B cell (primary cell): Measurements from ENCODE around the gene CELA2A. TPM values are rescaled to one million over a fixed set of nuclear protein-coding genes. Genes with fewer than 3 reads are reported as not detected.
"Not testable (repeated sequence)": the region's sequence is repeated elsewhere in the genome, so short reads cannot be mapped to it uniquely, and the experiment has no call there.

Experiments used
- ATAC-seq: fragments of 200-7000 bp; cut with Tn5 transposase; one replicate; pipeline ENCODE4 v1.10.0; 2021; ENCODE audit warnings: low read depth, mild to moderate bottlenecking, moderate number of reproducible peaks, moderate library complexity
- CTCF ChIA-PET: fragments of 350-600 bp; sonication (Branson Sonifier 250); formaldehyde crosslinking; loops from one replicate; lab custom pipeline; 2021; ENCODE audit warnings: antibody characterized with exemption, inconsistent platforms; lab: Charles Lee
- POLR2A ChIA-PET: fragments of 350-600 bp; sonication (Branson Sonifier 250); formaldehyde crosslinking; loops from one replicate; lab custom pipeline; 2021; ENCODE audit warnings: antibody characterized with exemption; lab: Charles Lee
- DNase-seq: peaks from one replicate; pipeline ENCODE4 v3.0.0; 2013
- H2AFZ ChIP-seq: 2 replicates; pipeline ENCODE4 v1.6.1; 2012; ENCODE audit warnings: mild to moderate bottlenecking, low read depth, low read length; ENCODE audit not compliant: insufficient read depth, poor library complexity, severe bottlenecking
- H3K27ac ChIP-seq, 2 donors: 1 replicate in 1 of 2; 2 replicates in 1 of 2; pipeline ENCODE4 v1.5.1; 2012 to 2013; ENCODE audit warnings: low read length in 2 of 2, mild to moderate bottlenecking in 2 of 2, moderate library complexity in 1 of 2
- H3K27me3 ChIP-seq, 4 experiments: fragments of 200-600 bp in 1 of 4; sonication (generic) in 1 of 4; replicated peaks in 1 of 4; 1 replicate in 2 of 4; 2 replicates in 2 of 4; pipeline versions ENCODE4 v1.6.1 to v1.7.0; 2013 to 2016; ENCODE audit warnings: low read length in 3 of 4, mild to moderate bottlenecking in 2 of 4, mixed read lengths in 1 of 4, moderate library complexity in 1 of 4; ENCODE audit not compliant: insufficient read depth in 4 of 4, control insufficient read depth in 3 of 4; ENCODE audit errors: control extremely low read depth in 1 of 4
- H3K36me3 ChIP-seq, 2 experiments: replicated peaks in 1 of 2; 1 replicate in 1 of 2; 2 replicates in 1 of 2; pipeline versions ENCODE4 v1.6.1 to v1.7.1; 2013; ENCODE audit warnings: low read length in 1 of 2; ENCODE audit not compliant: insufficient read depth in 2 of 2, control insufficient read depth in 1 of 2; ENCODE audit errors: control extremely low read depth in 1 of 2, extremely low read depth in 1 of 2
- H3K4me1 ChIP-seq, 2 donors: fragments of 200-600 bp in 1 of 2; sonication (generic) in 1 of 2; 1 replicate in 1 of 2; 2 replicates in 1 of 2; pipeline versions ENCODE4 v1.5.1 to v1.6.1; 2013 to 2017; ENCODE audit warnings: low read length in 2 of 2; ENCODE audit not compliant: control insufficient read depth in 2 of 2, insufficient read depth in 2 of 2
- H3K4me2 ChIP-seq: replicated peaks from 2 replicates; pipeline ENCODE3; 2012; ENCODE audit warnings: mild to moderate bottlenecking, low read depth, low read length; ENCODE audit not compliant: poor library complexity, severe bottlenecking
- H3K4me3 ChIP-seq, 5 experiments: fragments of 200-600 bp in 1 of 5; sonication (generic) in 1 of 5; 1 replicate in 3 of 5; 2 replicates in 2 of 5; pipeline versions ENCODE4 v1.5.1 to v1.7.0; 2011 to 2016; ENCODE audit warnings: low read length in 4 of 5, mild to moderate bottlenecking in 4 of 5, low read depth in 2 of 5, control low read depth in 1 of 5, moderate library complexity in 1 of 5; ENCODE audit not compliant: insufficient read depth in 1 of 5; ENCODE audit errors: control extremely low read depth in 1 of 5, extremely low read depth in 1 of 5
- H3K79me2 ChIP-seq: fragments of 200-600 bp; sonication (generic); one replicate; pipeline ENCODE4 v1.6.0; 2016; ENCODE audit warnings: low read length; ENCODE audit not compliant: control insufficient read depth, insufficient read depth
- H3K9ac ChIP-seq: fragments of 200-600 bp; sonication (generic); 2 replicates; pipeline ENCODE4 v1.6.1; 2017; ENCODE audit warnings: mild to moderate bottlenecking, low read length, moderate library complexity
- H3K9me3 ChIP-seq, 3 donors: one replicate each; pipeline versions ENCODE4 v1.6.1 to v1.7.1; 2013; ENCODE audit warnings: low read length in 2 of 3; ENCODE audit not compliant: control insufficient read depth in 2 of 3, insufficient read depth in 1 of 3; ENCODE audit errors: control extremely low read depth in 1 of 3
- H4K20me1 ChIP-seq: 2 replicates; pipeline ENCODE4 v1.6.0; 2012; ENCODE audit warnings: mild to moderate bottlenecking, low read length; ENCODE audit not compliant: insufficient read depth, control insufficient read depth, poor library complexity, severe bottlenecking
- H3K27ac Mint-ChIP-seq: one replicate; pipeline ENCODE4 v1.8.0; 2021; ENCODE audit warnings: mixed read lengths
- H3K27me3 Mint-ChIP-seq: one replicate; pipeline ENCODE4 v1.8.0; 2021; ENCODE audit warnings: mixed read lengths
- H3K4me1 Mint-ChIP-seq: one replicate; pipeline ENCODE4 v1.8.0; 2021; ENCODE audit warnings: mixed read lengths
- H3K4me3 Mint-ChIP-seq: one replicate; pipeline ENCODE4 v1.8.0; 2021; ENCODE audit warnings: mixed read lengths
- H3K9me3 Mint-ChIP-seq: one replicate; pipeline ENCODE4 v1.8.0; 2022; ENCODE audit warnings: mixed read lengths; ENCODE audit not compliant: insufficient read depth
- CTCF ChIP-seq: fragments of 200-600 bp; IDR thresholded peaks from one replicate; pipeline ENCODE4 v1.8.0; 2022; ENCODE audit warnings: antibody characterized with exemption, mild to moderate bottlenecking
- EZH2 ChIP-seq: IDR thresholded peaks from 2 replicates; pipeline ENCODE4 v1.6.1; 2012; ENCODE audit warnings: borderline replicate concordance, low read depth, mild to moderate bottlenecking, moderate library complexity, low read length; ENCODE audit not compliant: insufficient read depth, poor library complexity, severe bottlenecking
- WGBS: methylation state at CpG from one replicate; pipeline ENCODE4 v1.1.5; 2013; ENCODE audit warnings: missing lambda C conversion rate; ENCODE audit not compliant: insufficient coverage; 5-methylcytosine and 5-hydroxymethylcytosine counted together
- intact Hi-C: fragments of 100-400 bp; cut with micrococcal nuclease; formaldehyde crosslinking; loops from one replicate; pipeline ENCODE4 v1.10.0; 2022
- polyA plus RNA-seq: library from polyadenylated mRNA; depleted of rRNA; stranded (reverse); fragments of >200 nt; gene quantifications from 2 replicates; pipeline ENCODE4 v1.2.3, GENCODE V29; 2012
- total RNA-seq, 2 donors: library from RNA; stranded (reverse); fragments of 120-200 nt in 1 of 2; gene quantifications; 1 replicate in 1 of 2; 2 replicates in 1 of 2; pipeline versions ENCODE4 v1.2.3 to v1.2.4, GENCODE V29; 2013 to 2022

CELA2A gene
- total and polyA plus RNA-seq, 2 donors (not counting 1 experiment from before 2014, with no cell fraction given), result not detected

- Histone ChIP-seq H3K4me1 (no peaks in the 10 kb centered on the region), H3K4me3 (no peak overlapping the region), H3K9ac (no peak overlapping the region), H2AFZ (no peak overlapping the region), H3K27ac (no peak overlapping the region), H3K27me3 (no peaks in the 10 kb centered on the region), H3K9me3 (no peaks in the 10 kb centered on the region), H3K36me3 (peaks cover 0 to 28% of the 10 kb centered on the region in 2 experiments), H3K4me2 (no peak overlapping the region), H3K79me2 (peaks cover 7% of the 10 kb centered on the region), H4K20me1 (peaks cover 56% of the 10 kb centered on the region)
- ChIA-PET CTCF (interaction anchor here (2.3 kb wide), 1 partner anchor 103 kb away, joined by 14 read pairs; no protein-coding TSS in a partner anchor), POLR2A (no interaction called here)
- H3K27ac Mint-ChIP-seq, result no peak overlapping the region
- H3K4me3 Mint-ChIP-seq, result no peak overlapping the region
- TF ChIP-seq EZH2 (no peak), CTCF (no peak)
- H3K4me1 Mint-ChIP-seq, result no peaks in the 10 kb centered on the region
- 95% methylated on average over 26 of the region's 30 CpGs for WGBS
- H3K9me3 Mint-ChIP-seq, result no peaks in the 10 kb centered on the region
- DNase-seq (no peak), ATAC-seq (no peak)
- H3K27me3 Mint-ChIP-seq, result no peaks in the 10 kb centered on the region
- intact Hi-C loops, result no loop called here
These were observed 29.8 kb upstream of the CELA2A start for GRCh38 chr1:15426492-15427279.

GRCh38 chr1:15427280-15427666 is 29.3 kb upstream of the CELA2A start:
- ATAC-seq (no peak), DNase-seq (no peak)
- Histone ChIP-seq H3K9ac (no peak overlapping the region), H3K36me3 (peaks cover 0 to 28% of the 10 kb centered on the region in 2 experiments), H3K27ac (no peak overlapping the region), H3K4me2 (no peak overlapping the region), H2AFZ (no peak overlapping the region), H4K20me1 (peaks cover 51% of the 10 kb centered on the region), H3K9me3 (no peaks in the 10 kb centered on the region), H3K4me3 (no peak overlapping the region), H3K27me3 (no peaks in the 10 kb centered on the region), H3K79me2 (peaks cover 7% of the 10 kb centered on the region), H3K4me1 (no peaks in the 10 kb centered on the region)
- H3K9me3 Mint-ChIP-seq, result no peaks in the 10 kb centered on the region
- no peaks in the 10 kb centered on the region for H3K27me3 Mint-ChIP-seq
- H3K27ac Mint-ChIP-seq, result no peak overlapping the region
- TF ChIP-seq EZH2 (no peak), CTCF (no peak)
- H3K4me3 Mint-ChIP-seq, result no peak overlapping the region
- WGBS, result 95% methylated on average over 6 of the region's 6 CpGs
- no peaks in the 10 kb centered on the region for H3K4me1 Mint-ChIP-seq
- CTCF ChIA-PET, result interaction anchor here (9.6 kb wide), 1 partner anchor 103 kb away, joined by 292 read pairs; no protein-coding TSS in a partner anchor
- POLR2A ChIA-PET, result no interaction called here
- intact Hi-C loops, result no loop called here

- intact Hi-C loops, ATAC-seq, H3K4me3 Mint-ChIP-seq, H3K4me3 ChIP-seq, H3K27ac Mint-ChIP-seq, H3K9me3 ChIP-seq, H2AFZ ChIP-seq, H3K27ac ChIP-seq, H3K9ac ChIP-seq, H3K4me1 ChIP-seq, H3K27me3 Mint-ChIP-seq, H3K4me1 Mint-ChIP-seq, H3K79me2 ChIP-seq, H3K9me3 Mint-ChIP-seq, DNase-seq, H3K4me2 ChIP-seq, H3K27me3 ChIP-seq: not testable (repeated sequence)
- ChIA-PET CTCF (interaction anchor here (1.2 to 9.6 kb wide), 2 partner anchors 99 to 104 kb away, joined by 3 to 292 read pairs; no protein-coding TSS in a partner anchor), POLR2A (interaction anchor here (1.2 kb wide), 1 partner anchor 18 kb away, joined by 3 read pairs; the partner anchor contains the start of gene EFHD2)
- peaks cover 0 to 27% of the 10 kb centered on the region in 2 experiments for H3K36me3 ChIP-seq
- peaks cover 41% of the 10 kb centered on the region for H4K20me1 ChIP-seq
- 93% methylated on average over 4 of the region's 11 CpGs for WGBS
These were observed 28.3 kb upstream of the CELA2A start for GRCh38 chr1:15428252-15428651.
